ENCODE data around the gene DTD1.

DNA sequence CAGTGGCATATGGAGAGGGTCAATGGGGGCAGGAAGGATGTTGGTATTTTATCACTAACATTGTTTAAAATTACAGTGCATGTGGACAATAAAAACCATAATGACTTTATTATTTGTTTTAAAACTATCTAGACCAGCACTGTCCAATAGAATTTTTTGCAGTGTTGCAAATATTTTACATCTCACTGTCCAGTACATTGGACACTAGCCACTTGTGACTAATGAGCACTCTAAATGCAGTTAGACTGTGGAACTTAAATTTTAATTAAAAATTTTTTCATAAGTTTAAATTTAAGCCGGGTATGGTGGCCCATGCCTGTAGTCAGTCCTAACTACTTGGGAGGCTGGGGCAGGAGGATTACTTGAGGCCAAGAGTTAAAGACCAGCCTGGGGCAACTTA, 101.7 kb downstream of the DTD1 start:
- TF ChIP-seq, protein P1, sequence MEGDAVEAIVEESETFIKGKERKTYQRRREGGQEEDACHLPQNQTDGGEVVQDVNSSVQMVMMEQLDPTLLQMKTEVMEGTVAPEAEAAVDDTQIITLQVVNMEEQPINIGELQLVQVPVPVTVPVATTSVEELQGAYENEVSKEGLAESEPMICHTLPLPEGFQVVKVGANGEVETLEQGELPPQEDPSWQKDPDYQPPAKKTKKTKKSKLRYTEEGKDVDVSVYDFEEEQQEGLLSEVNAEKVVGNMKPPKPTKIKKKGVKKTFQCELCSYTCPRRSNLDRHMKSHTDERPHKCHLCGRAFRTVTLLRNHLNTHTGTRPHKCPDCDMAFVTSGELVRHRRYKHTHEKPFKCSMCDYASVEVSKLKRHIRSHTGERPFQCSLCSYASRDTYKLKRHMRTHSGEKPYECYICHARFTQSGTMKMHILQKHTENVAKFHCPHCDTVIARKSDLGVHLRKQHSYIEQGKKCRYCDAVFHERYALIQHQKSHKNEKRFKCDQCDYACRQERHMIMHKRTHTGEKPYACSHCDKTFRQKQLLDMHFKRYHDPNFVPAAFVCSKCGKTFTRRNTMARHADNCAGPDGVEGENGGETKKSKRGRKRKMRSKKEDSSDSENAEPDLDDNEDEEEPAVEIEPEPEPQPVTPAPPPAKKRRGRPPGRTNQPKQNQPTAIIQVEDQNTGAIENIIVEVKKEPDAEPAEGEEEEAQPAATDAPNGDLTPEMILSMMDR (IDR thresholded peaks at IDR 0.05), result no peak
- no peak for TF ChIP-seq POLR2A (IDR thresholded peaks at IDR 0.05)
- TF ChIP-seq POLR2AphosphoS5 (IDR thresholded peaks at IDR 0.05), result no peak

Measured in breast epithelium (tissue), 3 donors.